Stimulated activated CD8-positive, alpha-beta memory T cell treated with anti-CD3 and anti-CD28 coated beads, Interleukin-4, amount 100 ng/mL, for 4 hours (primary cell): ENCODE results near the gene NBPF8.
A peak's percentile ranks its signal among the peaks of the same experiment; 100 is the strongest.
"Not testable (repeated sequence)": the region's sequence is repeated elsewhere in the genome, so short reads cannot be mapped to it uniquely, and the experiment has no call there.

Source experiments
- DNase-seq, 2 donors: peaks; one replicate each; pipeline ENCODE4 v3.0.0-alpha.2; 2020; ENCODE audit warnings: low read depth in 2 of 2, low spot score in 1 of 2

Gene NBPF8

GRCh38 chr1:120414911-120415480 is at the start of gene NBPF8:
NBPF8 (plus strand) TSS chr1:120415035; CDS start chr1:120436523, 21,488 bp downstream.
- DNase-seq: peak; percentile 28 to 42

GRCh38 chr1:120367709-120368108 is 47.1 kb upstream of the NBPF8 start:
- DNase-seq: not testable (repeated sequence)

- not testable (repeated sequence) for DNase-seq
These were observed 28.2 kb upstream of the NBPF8 start for GRCh38 chr1:120386651-120387050.

GRCh38 chr1:120388597-120389126 is 26.2 kb upstream of the NBPF8 start:
- not testable (repeated sequence) for DNase-seq

- not testable (repeated sequence) for DNase-seq
These were observed 23.5 kb upstream of the NBPF8 start for GRCh38 chr1:120391365-120391764.

- not testable (repeated sequence) for DNase-seq
These were observed 21.3 kb upstream of the NBPF8 start for GRCh38 chr1:120393316-120394232.

- not testable (repeated sequence) for DNase-seq
These were observed 9.5 kb upstream of the NBPF8 start for GRCh38 chr1:120405348-120405747.

GRCh38 chr1:120414451-120414850 is 384 bp upstream of the NBPF8 start:
- DNase-seq: not testable (repeated sequence)

GRCh38 chr1:120415492-120415961 is 692 bp downstream of the NBPF8 start:
- not testable (repeated sequence) for DNase-seq

- DNase-seq: not testable (repeated sequence)
These were observed 10.2 kb downstream of the NBPF8 start for GRCh38 chr1:120425063-120425462.

GRCh38 chr1:120431626-120432025 is 16.8 kb downstream of the NBPF8 start:
- DNase-seq: not testable (repeated sequence)

- not testable (repeated sequence) for DNase-seq
These were observed 19.0 kb downstream of the NBPF8 start for GRCh38 chr1:120433831-120434230.

- not testable (repeated sequence) for DNase-seq
These were observed 34.3 kb downstream of the NBPF8 start for GRCh38 chr1:120449124-120449523.
